Left lobe of liver (tissue), 2 donors: ENCODE results near the gene CD58. TPM values are rescaled to one million over a fixed set of nuclear protein-coding genes. Genes with fewer than 3 reads are reported as not detected.
"Not testable (repeated sequence)": the region's sequence is repeated elsewhere in the genome, so short reads cannot be mapped to it uniquely, and the experiment has no call there.

ENCODE experiments used
- ATAC-seq: fragments of 200-7000 bp; cut with Tn5 transposase; one replicate; pipeline ENCODE4 v1.9.1; 2020; ENCODE audit warnings: mild to moderate bottlenecking, moderate library complexity
- DNase-seq: peaks from one replicate; pipeline ENCODE4 v3.0.0-alpha.2; 2020; ENCODE audit warnings: low spot score
- total RNA-seq: library from RNA; stranded (reverse); gene quantifications from one replicate; pipeline ENCODE4 v1.2.1, GENCODE V29; 2021
- donor health status: DM: no; HTN: no; CAD: no; lungs with moderate emphysema.
- donor health status: DM: no; HTN: yes; CAD: no.

Gene CD58
- total RNA-seq, 1 donor from 2014 or later, result 2.7 TPM

DNA sequence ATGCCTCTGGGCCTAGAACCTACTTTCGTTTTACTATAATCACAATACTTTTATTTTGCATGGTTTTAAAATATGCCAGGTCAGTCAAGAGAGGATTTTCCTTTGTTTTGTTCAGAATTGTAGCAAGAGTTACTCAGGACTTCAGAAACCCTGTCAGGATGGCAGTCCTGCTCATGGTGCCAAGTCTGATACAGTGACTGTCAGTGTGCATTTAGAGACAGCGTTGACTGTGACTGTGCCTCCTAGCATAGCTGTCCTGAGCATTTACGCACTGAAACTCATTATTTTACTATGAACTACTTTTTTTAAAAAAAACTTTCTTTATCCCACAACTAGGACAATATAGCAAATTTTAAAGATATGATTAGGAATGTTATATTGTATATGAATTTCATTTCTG, 23.2 kb upstream of the CD58 start:
- not testable (repeated sequence) for ATAC-seq, DNase-seq

DNA sequence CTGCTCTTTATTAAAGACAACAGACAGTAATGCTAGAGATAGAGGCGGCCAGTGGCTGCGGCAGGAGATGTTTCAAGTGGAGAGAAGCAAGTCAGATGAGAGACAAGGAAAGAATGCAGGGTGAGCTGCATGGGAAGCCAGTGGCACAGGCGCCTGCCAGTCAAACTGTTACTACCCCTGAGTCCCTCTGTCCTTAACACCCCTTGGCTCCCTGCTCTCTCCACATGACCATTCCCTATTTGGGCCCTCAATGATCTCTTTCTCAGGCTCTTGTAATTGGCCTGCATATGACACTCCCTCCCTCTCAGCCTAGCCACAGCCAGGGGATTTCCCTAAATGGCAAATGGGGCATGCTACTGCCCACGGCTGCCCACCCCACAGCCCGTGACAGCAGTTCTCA, 22.6 kb upstream of the CD58 start:
- not testable (repeated sequence) for DNase-seq, ATAC-seq

DNA sequence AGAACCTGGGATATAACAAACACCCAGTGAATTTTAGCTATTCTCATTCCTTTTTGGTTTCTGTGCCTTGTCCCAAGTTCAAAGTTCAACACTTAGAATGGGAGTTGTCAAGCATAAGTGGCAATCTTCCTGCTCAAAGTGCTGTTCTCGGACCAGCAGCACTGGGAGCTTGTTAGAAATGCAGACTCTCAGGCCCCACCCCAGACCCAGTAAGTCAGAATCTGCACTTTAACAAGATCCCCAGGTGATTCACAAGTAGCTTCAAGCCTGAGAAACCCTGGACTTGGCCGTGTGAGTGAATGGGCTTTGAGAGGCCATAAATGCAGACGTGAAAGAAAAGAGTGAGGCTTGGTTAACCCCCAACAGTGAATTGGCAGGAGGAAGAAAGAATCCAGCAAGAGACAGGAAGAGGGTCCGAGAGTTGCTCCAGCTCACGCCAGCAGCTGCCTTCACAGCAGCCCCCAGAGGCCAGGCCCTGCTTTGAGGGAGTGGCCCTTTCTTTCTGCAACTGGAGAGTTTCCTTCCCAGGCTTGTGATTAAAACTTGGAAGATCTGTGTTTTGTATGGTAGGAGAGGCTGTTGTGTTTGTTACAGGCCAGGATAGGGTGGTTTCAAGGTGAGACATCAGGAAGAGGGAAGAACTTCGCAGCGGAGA, 21.3 kb upstream of the CD58 start:
- ATAC-seq, DNase-seq: not testable (repeated sequence)

DNA sequence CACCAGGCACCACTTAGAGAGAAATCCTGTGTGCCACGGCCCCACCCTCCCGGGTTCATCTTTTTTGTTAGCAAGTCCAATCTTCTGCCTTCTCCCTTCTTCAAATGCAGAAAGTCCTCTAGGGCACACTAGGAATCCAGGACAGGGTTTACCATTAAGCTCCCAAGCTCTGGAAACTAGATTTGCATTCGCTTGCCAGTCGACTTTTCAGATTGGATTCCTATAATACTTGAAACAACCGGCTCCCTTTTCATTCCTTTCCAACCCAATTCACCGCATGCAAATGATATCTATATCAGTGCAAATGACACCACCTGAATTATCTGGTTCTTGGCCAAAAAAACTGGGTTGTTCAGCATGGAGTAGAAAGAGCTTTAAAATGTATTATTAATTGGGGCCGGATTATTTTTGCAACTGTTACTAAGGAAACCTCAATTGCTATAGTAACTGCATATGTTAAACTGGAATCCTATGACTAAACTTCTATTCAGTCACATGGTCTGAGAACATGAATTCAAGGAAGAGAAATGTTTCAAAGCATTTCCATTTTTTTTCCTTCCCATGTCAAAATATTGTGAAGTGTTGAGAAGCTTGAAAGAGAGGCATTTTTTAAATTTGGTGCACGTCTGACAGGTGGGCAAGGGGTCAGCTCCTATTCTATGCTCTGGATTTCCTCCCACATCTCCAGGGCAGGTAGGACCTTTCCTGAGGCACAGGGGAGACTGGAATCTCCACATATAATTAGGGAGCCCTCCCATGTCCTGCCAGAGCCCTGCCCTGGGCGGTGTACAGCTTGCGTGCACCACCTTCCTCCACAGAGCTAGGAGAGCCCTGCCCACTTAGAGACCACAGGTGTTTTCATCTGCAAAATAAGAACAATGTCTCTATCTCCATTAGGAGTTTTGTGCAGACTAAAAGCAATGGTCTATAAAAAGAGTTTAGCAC, 20.5 kb upstream of the CD58 start:
- not testable (repeated sequence) for ATAC-seq, DNase-seq

DNA sequence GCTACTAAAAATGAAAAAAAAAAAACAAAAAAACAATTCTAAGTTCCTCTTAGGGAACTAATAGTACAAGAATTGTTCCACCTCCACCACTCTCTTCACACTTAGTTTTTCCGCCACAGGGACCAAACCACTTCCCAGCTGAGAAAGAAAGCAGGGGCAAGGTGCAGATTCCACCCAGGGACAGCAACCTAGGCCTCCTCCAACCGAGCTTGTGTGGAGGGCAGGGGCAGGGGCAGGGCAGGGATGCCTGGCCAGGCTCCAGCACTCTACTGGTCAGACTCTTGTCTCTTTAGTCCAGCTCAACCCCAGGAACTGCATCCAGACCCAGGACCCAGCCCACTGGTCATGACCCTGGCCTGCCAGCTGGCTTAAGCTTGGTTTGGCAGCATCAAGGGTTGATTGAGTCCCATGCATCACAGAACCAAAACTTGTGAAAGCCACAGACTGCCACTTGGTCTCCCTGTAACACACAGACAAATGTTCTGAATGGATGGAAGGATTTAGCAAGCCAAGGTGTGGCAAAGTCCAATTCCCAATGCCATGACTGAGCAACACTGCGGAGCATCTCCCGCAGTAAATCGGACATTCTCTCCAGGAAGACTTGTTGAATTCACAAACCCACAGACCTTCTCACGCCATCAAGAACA, 19.7 kb upstream of the CD58 start:
- not testable (repeated sequence) for DNase-seq, ATAC-seq

DNA sequence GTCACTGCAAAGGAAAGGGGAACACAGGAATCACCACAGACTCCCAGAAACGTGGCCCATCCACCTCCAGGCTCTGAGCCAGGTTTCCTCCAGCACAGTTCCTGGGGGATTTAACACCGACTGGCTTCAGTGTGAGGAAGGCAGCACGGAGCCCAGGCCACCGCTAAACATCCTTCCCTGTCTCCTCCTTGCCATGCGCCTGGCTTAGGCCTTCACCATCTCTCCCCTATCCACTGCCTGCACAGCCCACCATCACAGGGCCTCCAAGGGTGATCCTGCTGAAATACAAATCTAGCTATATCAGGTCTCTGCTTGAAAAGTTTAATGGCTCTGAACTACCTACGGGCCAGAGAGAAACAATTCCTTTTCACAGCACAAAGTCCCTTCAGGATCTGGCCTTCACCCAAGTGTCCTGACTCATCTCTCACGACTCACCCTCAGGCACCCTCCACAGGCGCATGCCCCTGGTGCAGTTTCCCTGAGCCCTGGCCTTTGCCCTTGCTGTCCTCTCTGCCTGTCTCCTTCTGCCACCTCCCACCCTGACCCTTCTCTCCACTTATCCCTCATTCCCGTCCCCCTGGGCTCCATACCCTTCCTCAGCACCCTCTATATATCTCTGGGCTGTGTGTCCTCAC, 18.4 kb upstream of the CD58 start:
- ATAC-seq, result peak; percentile 77
- not testable (repeated sequence) for DNase-seq

DNA sequence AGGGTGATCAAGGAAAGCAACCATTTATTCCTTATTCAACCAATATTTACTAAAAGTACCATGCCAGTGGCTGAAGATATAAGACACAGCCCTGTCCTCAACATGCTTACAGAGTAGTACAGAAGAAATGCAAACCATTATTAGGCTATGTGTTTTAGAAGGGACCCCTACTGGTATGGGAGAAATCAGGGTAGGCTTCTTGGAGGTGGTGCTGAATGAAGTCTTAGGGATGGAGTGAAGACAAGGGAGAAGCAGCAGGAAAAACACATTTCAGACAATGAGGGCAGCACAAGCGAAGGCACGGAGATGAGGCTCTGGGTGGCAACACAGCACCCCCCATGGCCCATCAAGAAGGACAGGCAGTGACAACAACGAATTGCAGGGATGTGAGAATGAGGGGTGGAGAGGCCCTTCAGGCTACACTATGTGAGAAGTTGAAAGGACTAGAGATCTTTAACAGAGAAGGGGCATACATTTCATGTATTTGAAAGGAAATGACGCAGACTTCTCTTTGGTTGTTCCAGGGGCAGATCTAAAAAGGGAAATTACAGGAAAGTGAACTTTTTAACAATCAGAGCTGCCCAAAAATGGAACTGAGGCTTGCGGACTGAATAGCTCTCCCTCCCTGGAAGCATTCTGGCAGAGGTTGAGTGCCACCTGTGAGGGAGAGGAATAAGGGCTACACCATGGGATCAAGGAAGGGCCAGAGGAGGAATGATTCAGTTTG, 16.8 kb upstream of the CD58 start:
- DNase-seq, result no peak

DNA sequence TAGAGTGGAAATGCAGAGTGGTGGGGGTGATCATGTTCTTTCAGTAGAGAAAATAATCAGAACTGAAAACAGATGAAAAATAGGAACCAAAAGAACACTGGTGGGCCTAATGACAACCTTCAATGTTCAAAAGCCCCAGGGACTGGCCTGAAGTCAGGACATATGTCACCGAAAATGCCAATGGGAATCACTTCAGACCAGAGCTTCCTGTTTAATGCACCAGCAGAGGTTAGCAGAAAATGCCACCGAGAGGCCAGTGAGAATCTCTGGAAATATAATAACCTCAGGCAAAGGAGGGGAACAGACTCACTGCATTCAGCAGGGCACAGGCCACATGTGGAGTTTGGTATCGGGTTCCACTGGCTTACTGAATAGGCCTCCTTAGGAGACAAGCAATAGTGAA, 15.9 kb upstream of the CD58 start:
- ATAC-seq (no peak), DNase-seq (no peak)

More for the DNA sequence above, 16.8 kb upstream of the CD58 start:
- no peak for ATAC-seq

DNA sequence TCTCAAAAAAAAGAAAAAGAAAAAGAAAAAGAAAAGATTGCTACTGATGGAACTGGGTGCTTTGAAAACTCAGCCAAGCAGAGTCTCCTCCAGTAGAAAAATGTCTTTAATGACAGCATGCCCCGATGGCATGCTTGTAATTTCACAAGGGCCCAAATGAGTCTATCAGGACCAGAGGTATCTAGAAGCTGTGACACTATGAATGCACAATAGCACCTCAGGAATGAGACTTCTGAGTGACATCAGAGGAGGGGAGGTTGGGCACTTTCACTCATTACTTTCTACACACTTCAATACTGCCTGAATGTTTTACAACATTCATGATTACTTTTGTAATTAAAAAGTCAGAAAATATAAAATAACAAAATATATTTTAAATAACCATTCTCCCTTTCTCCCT, 15.1 kb upstream of the CD58 start:
- no peak for DNase-seq

DNA sequence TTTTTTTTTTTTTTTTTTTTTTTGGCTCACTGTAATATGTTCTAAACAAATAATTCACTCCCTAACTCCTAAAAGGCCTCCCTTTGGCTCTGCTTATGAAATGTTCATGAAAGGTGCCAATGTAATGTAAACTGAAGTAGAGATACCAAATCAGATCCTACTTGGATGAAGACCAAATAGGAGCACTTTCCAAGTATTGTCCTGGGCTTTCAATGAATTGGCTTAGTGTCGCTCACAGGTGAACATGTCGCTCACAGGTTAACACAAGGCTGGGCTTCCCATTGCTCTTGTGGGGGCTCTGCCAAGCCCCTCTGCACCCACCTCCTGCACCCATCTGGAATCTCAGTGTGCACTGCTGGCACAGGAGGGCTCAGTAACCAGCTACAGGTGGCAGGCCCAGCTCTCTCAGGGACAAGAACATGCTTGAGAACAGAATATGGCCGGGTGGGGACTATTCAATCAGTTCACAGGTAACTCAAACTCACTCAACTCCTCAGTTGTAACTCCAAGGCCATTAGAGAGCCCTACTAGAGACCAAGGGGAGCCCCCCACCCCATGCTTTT, 10.6 kb upstream of the CD58 start:
- DNase-seq (no peak), ATAC-seq (peak; percentile 46)

More for the DNA sequence above, 15.1 kb upstream of the CD58 start:
- no peak for ATAC-seq

DNA sequence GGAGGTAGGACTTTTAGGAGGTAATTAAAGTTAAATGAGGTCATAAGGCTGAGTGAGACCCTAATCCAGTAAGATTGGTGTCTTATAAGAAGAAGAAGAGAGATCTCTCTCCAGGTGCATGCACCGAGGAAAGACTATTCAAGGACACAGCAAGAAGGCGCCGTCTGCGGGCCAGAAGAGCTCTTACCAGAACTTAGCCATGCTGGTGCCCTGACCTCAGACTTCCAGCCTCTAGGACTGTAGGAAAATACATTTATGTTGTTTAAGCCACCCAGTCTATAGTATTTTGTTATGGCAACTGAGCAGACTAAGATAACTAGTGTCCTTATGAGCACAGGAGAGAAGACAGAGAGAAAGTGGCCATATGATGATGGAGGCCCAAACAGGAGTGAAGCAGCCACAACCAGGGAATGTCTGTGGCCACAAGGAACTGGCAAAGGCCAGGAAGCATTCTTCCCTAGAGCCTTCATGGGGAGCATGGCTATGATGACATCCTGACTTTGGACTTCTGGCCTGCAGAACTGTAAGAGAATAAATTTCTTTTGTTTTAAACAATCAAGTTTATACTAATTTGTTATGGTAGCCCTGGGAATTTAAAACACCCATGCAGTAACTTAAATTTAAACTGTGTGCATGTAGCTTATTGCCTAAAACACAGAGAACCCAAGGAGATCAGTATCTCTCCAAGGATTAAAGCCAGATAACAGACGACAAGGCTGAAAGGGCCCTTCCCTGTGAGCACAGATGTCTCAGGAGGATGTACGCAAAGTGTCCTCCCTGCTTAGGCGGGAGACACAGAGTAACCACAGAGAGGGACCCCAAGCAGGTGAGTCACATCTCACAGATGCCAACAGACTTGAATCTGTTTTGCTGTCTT, 9.9 kb upstream of the CD58 start:
- no peak for ATAC-seq

DNA sequence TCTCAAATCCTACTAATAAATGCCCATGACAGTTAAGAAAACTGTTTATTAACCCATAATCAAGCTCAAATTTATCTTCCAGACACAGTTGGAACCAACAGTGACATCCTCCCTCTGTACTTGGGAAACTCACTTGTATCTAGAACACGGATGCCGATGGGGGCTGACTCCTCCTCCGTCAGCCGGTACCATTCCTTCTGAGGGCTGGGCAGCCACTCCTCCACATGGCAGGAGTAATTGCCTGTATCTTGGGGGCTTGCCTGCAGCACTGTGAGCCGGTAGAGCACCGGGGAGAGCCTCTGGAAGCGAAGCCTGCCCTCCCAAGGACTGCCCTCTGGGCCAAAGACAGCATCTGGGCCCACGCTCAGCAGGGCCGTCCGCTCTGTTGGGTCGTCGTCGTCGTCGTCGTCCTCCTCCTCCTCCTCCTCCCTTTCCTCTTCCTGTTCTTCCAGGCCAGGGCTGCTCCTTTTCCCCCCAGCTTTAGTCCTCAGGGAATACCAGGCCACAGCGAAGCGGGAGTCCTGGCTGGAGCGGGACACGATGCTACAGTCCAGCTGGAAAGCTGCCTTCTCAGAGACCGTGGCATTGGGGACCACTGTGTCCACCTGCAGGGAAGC, 8.5 kb upstream of the CD58 start:
- no peak for ATAC-seq
- no peak for DNase-seq

More for the DNA sequence above, 9.9 kb upstream of the CD58 start:
- no peak for DNase-seq

DNA sequence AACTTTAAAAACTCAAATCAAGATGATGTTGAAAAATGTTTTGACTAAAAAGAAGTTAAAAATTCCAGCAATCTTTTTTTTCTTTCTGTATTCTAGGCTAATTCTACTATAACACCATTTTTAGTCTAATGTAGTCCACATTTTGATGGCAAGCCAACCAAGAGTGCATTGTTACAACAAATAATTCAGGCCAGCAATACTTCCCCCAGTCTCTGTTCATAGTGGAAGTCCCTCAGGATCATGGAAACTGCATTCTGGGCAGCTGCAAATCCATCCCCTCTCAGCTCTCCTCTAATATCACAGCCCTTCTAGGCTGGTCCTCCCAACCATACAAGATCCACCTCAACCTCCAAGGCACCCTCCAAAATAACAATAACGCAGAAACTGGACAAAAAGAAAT, 7.8 kb upstream of the CD58 start:
- ATAC-seq (no peak), DNase-seq (no peak)

DNA sequence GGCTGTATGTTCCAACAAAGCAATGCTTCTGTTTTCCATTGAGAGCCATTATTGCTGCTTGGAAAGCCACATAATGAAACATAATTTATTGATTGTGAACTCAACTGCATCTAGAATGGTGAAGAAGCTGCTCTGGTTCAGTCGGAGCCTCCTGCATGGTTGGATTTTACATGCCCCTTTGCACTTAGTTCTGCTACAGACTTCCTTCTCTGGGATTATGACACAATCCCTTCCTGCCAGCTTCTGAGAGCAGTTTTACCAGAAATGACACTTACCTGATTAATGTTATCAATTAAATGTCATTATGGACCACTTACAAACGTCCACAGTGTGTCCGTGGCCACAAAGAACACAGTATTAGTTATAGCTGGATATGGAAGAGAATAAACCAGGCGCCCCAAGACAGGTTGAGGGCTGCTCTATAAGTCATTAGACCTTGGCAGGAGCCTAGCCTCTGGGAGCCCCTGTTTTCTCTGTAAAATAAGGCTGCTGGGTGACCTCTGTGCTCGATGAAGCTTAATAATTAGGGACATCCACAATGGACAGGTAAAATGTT, 7.0 kb upstream of the CD58 start:
- ATAC-seq, result no peak
- no peak for DNase-seq

DNA sequence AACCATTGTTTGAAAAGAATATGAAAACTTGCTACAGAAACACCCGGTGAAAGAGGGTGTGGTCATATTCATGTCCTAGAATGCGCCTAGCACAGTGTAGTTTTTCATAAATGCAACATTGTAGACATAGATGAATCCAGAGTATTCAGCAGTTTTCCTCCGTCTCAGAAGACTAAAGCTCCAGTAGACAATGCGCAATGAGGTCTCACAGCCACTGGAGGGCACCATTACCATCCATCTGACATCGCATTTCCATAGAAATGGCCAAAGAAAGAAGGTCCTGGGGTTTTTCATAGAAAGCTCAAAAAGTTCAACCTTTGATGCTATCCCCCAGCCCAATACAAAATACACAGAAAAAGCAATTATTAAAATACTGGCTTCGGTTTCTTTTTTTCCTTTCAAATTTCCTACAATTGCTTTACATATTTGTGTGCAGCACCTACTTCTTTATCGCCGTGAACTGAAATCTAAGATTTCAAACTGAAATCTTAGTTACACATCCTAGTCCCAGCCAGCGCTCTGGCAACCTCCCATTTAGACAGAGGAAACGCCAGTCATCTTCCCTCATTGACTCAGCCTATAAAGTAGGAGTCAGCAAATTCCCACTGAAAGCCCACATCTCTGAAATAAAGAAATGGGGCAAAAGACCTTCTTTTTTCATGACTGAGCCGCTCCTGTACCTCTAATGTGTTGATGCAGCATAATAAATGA, 3.9 kb upstream of the CD58 start:
- ATAC-seq (peak; percentile 41), DNase-seq (peak; percentile 65)

DNA sequence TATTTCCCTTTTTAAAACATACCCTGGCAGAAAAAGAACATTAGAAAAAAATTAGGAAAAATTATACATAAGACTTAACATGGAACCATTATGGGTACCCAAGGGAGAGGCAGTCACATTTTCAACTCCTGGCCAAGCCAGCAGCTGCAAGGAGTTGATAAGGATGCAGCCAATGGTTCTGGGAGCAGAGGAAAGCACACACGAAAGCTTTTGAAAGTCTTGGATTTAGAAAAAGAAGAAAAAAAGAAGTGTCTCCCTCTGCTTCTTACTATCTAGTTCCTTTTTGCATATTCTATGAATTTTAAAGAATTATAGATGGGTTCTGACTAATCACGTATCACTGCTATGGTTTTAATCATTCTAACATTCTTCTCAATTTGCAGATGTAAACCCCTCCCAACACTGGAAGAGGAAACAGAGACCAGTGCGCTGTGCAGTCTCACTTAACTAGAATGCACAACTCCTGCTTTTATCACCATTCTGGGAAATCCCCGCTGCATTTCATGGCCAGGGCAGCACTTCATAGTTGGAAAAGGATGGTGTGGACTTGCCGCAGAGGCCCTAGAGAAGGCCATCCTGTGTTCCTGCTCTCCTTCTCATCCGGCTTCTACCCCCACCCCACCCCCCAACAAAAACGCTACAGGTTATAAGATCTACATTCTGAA, 2.7 kb upstream of the CD58 start:
- ATAC-seq, result no peak
- no peak for DNase-seq
